DND-41 (cell line): Measurements from ENCODE around the gene IQGAP3.

Experiments used
- ATAC-seq: fragments of 200-7000 bp; cut with Tn5 transposase; 3 replicates; pipeline ENCODE4 v1.9.1; 2021; ENCODE audit warnings: low read depth; ENCODE audit not compliant: insufficient read depth
- DNase-seq: peaks from one replicate; pipeline ENCODE4 v3.0.0-alpha.2; 2020
- H2AFZ ChIP-seq: 2 replicates; pipeline ENCODE4 v1.6.0; 2012; ENCODE audit warnings: low read depth, low read length
- H3K27ac ChIP-seq: 2 replicates; pipeline ENCODE4 v1.5.1; 2012; ENCODE audit warnings: low read length, inconsistent platforms
- H3K27me3 ChIP-seq: fragments of 200-600 bp; sonication (generic); 2 replicates; pipeline ENCODE4 v1.6.0; 2012; ENCODE audit warnings: low read length, mild to moderate bottlenecking, inconsistent platforms; ENCODE audit not compliant: insufficient read depth, poor library complexity
- H3K36me3 ChIP-seq: 2 replicates; pipeline ENCODE4 v1.5.1; 2012; ENCODE audit warnings: low read length, inconsistent platforms; ENCODE audit not compliant: insufficient read depth
- H3K4me1 ChIP-seq: 2 replicates; pipeline ENCODE4 v1.5.1; 2012; ENCODE audit warnings: mild to moderate bottlenecking, low read length; ENCODE audit not compliant: insufficient read depth
- H3K4me2 ChIP-seq: 2 replicates; pipeline ENCODE4 v1.6.0; 2012; ENCODE audit warnings: mild to moderate bottlenecking, moderate library complexity, low read length, inconsistent platforms; ENCODE audit not compliant: insufficient read depth
- H3K4me3 ChIP-seq, 2 experiments: fragments of 200-600 bp in 1 of 2; shearing (Covaris generic) in 1 of 2; 2 replicates each; pipeline ENCODE4 v1.5.1; 2012 to 2016; ENCODE audit warnings: inconsistent platforms in 2 of 2, low read length in 2 of 2, mild to moderate bottlenecking in 2 of 2, low read depth in 1 of 2, moderate library complexity in 1 of 2
- H3K79me2 ChIP-seq: 2 replicates; pipeline ENCODE4 v1.6.0; 2012; ENCODE audit warnings: low read length, inconsistent platforms; ENCODE audit not compliant: insufficient read depth
- H3K9ac ChIP-seq: 2 replicates; pipeline ENCODE4 v1.6.0; 2012; ENCODE audit warnings: low read depth, mild to moderate bottlenecking, inconsistent platforms, low read length, moderate library complexity
- H3K9me3 ChIP-seq: 2 replicates; pipeline ENCODE4 v1.5.1; 2012; ENCODE audit warnings: low read length, moderate library complexity, mild to moderate bottlenecking, inconsistent platforms; ENCODE audit not compliant: insufficient read depth, severe bottlenecking
- H4K20me1 ChIP-seq: 2 replicates; pipeline ENCODE4 v1.6.0; 2012; ENCODE audit warnings: low read length; ENCODE audit not compliant: insufficient read depth
- EZH2 ChIP-seq: IDR thresholded peaks from 3 replicates; pipeline ENCODE4 v1.6.1; 2012; ENCODE audit warnings: borderline replicate concordance, low read depth, mild to moderate bottlenecking, moderate library complexity, low read length, inconsistent platforms; ENCODE audit not compliant: severe bottlenecking
- TF ChIP-seq, protein P1 (sequence below): IDR thresholded peaks from 2 replicates; pipeline ENCODE4 v1.5.1; 2012; ENCODE audit warnings: borderline replicate concordance, low read length, moderate library complexity, mild to moderate bottlenecking; ENCODE audit not compliant: poor library complexity, severe bottlenecking; ENCODE audit errors: extremely low read depth

IQGAP3 gene

DNA sequence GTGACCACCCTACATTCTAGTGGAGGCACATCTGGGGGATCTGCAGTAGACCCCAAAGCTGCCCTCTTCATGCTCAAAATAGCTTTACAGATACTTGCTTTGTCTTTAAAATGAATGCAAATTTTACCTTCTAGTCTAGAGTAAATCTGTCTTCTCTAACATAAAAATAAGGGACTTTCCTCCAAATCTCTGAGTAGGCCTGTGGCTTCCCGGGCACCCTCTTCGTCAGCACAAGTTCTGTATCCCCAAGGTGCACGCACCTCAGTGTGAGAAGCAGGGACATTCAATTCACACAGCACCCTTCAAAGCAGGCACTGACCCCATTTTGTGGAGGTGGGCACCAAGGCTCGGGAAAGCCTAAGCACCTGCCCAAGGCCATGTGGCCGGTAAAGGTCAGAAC is 90.8 kb downstream of the IQGAP3 start:
- peaks cover 48% of the 10 kb centered on the region for H4K20me1 ChIP-seq
- H3K27ac ChIP-seq = no peak overlapping the region
- no peak for DNase-seq
- no peak overlapping the region for H3K9ac ChIP-seq
- no peak for ATAC-seq
- H3K4me2 ChIP-seq = no peak overlapping the region
- TF ChIP-seq, protein P1, sequence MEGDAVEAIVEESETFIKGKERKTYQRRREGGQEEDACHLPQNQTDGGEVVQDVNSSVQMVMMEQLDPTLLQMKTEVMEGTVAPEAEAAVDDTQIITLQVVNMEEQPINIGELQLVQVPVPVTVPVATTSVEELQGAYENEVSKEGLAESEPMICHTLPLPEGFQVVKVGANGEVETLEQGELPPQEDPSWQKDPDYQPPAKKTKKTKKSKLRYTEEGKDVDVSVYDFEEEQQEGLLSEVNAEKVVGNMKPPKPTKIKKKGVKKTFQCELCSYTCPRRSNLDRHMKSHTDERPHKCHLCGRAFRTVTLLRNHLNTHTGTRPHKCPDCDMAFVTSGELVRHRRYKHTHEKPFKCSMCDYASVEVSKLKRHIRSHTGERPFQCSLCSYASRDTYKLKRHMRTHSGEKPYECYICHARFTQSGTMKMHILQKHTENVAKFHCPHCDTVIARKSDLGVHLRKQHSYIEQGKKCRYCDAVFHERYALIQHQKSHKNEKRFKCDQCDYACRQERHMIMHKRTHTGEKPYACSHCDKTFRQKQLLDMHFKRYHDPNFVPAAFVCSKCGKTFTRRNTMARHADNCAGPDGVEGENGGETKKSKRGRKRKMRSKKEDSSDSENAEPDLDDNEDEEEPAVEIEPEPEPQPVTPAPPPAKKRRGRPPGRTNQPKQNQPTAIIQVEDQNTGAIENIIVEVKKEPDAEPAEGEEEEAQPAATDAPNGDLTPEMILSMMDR = no peak
- TF ChIP-seq EZH2 = no peak
- H3K27me3 ChIP-seq = no peaks in the 10 kb centered on the region
- H3K4me1 ChIP-seq = no peaks in the 10 kb centered on the region
- peaks cover 71% of the 10 kb centered on the region for H3K36me3 ChIP-seq
- H3K9me3 ChIP-seq = no peaks in the 10 kb centered on the region
- H3K79me2 ChIP-seq = peaks cover 30% of the 10 kb centered on the region
- no peak overlapping the region for H2AFZ ChIP-seq
- H3K4me3 ChIP-seq = no peak overlapping the region

DNA sequence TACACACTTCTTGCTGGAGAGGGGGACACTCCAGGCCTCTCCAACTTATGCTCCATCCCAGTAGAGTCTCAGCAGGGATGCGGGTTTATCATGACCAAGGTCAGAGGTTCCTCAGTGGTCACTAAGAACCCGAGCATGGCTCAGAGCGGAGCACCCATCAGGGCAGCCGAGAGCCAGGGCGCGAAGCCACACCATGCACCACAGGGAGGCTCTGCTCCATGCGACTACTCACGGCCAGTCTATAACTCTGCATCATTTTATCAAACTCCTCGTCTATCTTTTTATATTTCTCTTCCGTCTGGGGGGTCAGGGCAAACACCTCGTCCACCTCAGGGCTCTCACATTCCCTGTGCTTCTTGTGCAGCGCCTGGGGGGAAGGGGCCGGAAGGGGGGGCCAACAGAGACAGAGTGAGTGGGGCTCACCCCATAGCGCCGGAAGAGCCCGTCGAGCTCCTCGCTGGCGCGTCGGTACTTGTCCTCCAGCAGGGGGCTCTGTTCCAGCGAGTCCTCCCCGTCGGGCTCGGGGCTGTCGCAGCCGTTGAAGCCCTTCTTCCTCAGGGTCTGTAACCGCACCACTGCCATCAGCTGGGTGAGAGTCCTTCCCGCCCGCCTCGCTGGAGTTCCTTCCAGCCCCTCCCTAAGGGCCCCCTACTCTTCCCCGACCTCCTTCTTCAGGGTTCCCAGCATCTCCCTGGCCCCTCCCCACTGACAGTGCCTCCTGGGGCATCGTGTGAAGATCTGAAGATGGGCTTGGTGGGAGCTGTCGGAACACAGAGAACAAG is 91.8 kb downstream of the IQGAP3 start:
- TF ChIP-seq, protein P1 = peak; percentile 71
- no peak for TF ChIP-seq EZH2
- H3K4me1 ChIP-seq = no peaks in the 10 kb centered on the region
- peaks cover 40% of the 10 kb centered on the region for H4K20me1 ChIP-seq
- no peaks in the 10 kb centered on the region for H3K27me3 ChIP-seq
- no peak overlapping the region for H3K27ac ChIP-seq
- H2AFZ ChIP-seq = no peak overlapping the region
- peaks cover 22% of the 10 kb centered on the region for H3K79me2 ChIP-seq
- H3K9ac ChIP-seq = no peak overlapping the region
- H3K36me3 ChIP-seq = peaks cover 80% of the 10 kb centered on the region
- ATAC-seq (peak; percentile 85), DNase-seq (peak; percentile 64)
- no peak overlapping the region for H3K4me2 ChIP-seq
- H3K9me3 ChIP-seq = no peaks in the 10 kb centered on the region
- no peak overlapping the region for H3K4me3 ChIP-seq

DNA sequence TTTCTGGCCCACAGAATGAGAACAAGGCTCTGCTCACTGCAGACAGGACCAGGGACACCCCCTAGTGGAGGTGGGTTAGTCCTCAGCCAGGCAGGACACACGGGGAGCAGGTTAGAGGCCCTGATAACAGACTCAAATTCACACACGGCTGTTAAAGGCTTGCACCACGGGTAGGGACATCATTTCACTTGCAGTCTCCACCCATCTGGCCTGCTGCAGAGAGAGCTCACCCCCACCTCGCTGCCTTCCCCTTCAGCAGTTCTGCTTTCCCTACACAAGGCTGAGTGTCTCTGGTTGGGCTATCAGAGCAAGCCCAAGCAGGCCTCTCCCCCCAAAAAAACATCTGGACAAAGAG is 92.4 kb downstream of the IQGAP3 start:
- Histone ChIP-seq H3K4me3 (no peak overlapping the region), H4K20me1 (peaks cover 37% of the 10 kb centered on the region), H3K36me3 (peaks cover 87% of the 10 kb centered on the region), H3K9me3 (no peaks in the 10 kb centered on the region), H3K27ac (no peak overlapping the region), H3K4me2 (no peak overlapping the region), H3K79me2 (peaks cover 17% of the 10 kb centered on the region), H3K9ac (no peak overlapping the region), H3K27me3 (no peaks in the 10 kb centered on the region), H2AFZ (no peak overlapping the region), H3K4me1 (no peaks in the 10 kb centered on the region)
- DNase-seq (no peak), ATAC-seq (no peak)
- TF ChIP-seq, protein P1 = peak; percentile 25
- TF ChIP-seq EZH2 = no peak
